Keratinocyte (primary cell): Measurements from ENCODE around the gene CCDC149. TPM values are rescaled to one million over a fixed set of nuclear protein-coding genes. Genes with fewer than 3 reads are reported as not detected.

Source experiments
- DNase-seq: peaks from one replicate; pipeline ENCODE4 v3.0.0-alpha.2; 2011; ENCODE audit warnings: low read depth, missing footprints, low spot score
- FAIRE-seq: peaks from 2 replicates; lab custom pipeline; 2011; peaks lifted over from hg19 to GRCh38; lab: Jason Lieb, UNC
- H2AFZ ChIP-seq: 2 replicates; pipeline ENCODE4 v1.6.0; 2012; ENCODE audit warnings: low read length, control low read depth, inconsistent platforms; ENCODE audit not compliant: control insufficient read depth
- H3K27ac ChIP-seq: 2 replicates; pipeline ENCODE4 v1.5.1; 2011; ENCODE audit warnings: low read length; ENCODE audit not compliant: control insufficient read depth, insufficient read depth
- H3K27me3 ChIP-seq: 3 replicates; pipeline ENCODE4 v1.6.0; 2011; ENCODE audit warnings: low read length; ENCODE audit not compliant: control insufficient read depth, insufficient read depth; ENCODE audit errors: extremely low read depth
- H3K36me3 ChIP-seq, 2 experiments: 2 replicates in 1 of 2; 3 replicates in 1 of 2; pipeline ENCODE4 v1.5.1; 2011; ENCODE audit warnings: low read length in 2 of 2, mild to moderate bottlenecking in 1 of 2; ENCODE audit not compliant: control insufficient read depth in 2 of 2, insufficient read depth in 2 of 2; ENCODE audit errors: extremely low read depth in 1 of 2
- H3K4me1 ChIP-seq: 3 replicates; pipeline ENCODE4 v1.5.1; 2011; ENCODE audit warnings: low read length; ENCODE audit not compliant: control insufficient read depth, insufficient read depth; ENCODE audit errors: extremely low read depth
- H3K4me2 ChIP-seq: 3 replicates; pipeline ENCODE4 v1.6.0; 2011; ENCODE audit warnings: low read depth, low read length; ENCODE audit not compliant: control insufficient read depth, insufficient read depth; ENCODE audit errors: extremely low read depth
- H3K4me3 ChIP-seq, 3 experiments: fragments of 200-600 bp in 1 of 3; sonication (generic) in 1 of 3; 2 replicates in 2 of 3; 3 replicates in 1 of 3; pipeline ENCODE4 v1.5.1; 2011 to 2016; ENCODE audit warnings: low read length in 3 of 3, mild to moderate bottlenecking in 3 of 3, control low read depth in 2 of 3, inconsistent platforms in 1 of 3, low read depth in 1 of 3, mixed read lengths in 1 of 3, mixed run types in 1 of 3, moderate library complexity in 1 of 3; ENCODE audit not compliant: control insufficient read depth in 2 of 3, insufficient read depth in 2 of 3; ENCODE audit errors: extremely low read depth in 1 of 3
- H3K79me2 ChIP-seq: 2 replicates; pipeline ENCODE4 v1.6.0; 2012; ENCODE audit warnings: low read length; ENCODE audit not compliant: control insufficient read depth, insufficient read depth
- H3K9ac ChIP-seq: 3 replicates; pipeline ENCODE4 v1.6.0; 2011; ENCODE audit warnings: low read length; ENCODE audit not compliant: control insufficient read depth, insufficient read depth; ENCODE audit errors: extremely low read depth
- H3K9me1 ChIP-seq: 3 replicates; pipeline ENCODE4 v1.6.0; 2011; ENCODE audit warnings: low read length; ENCODE audit not compliant: control insufficient read depth, insufficient read depth; ENCODE audit errors: extremely low read depth
- H3K9me3 ChIP-seq: 2 replicates; pipeline ENCODE4 v1.5.1; 2012; ENCODE audit warnings: low read depth, low read length; ENCODE audit not compliant: control insufficient read depth
- H4K20me1 ChIP-seq: 3 replicates; pipeline ENCODE4 v1.6.0; 2011; ENCODE audit warnings: low read length; ENCODE audit not compliant: control insufficient read depth, insufficient read depth; ENCODE audit errors: extremely low read depth
- EZH2 ChIP-seq: IDR thresholded peaks from one replicate; pipeline ENCODE4 v1.6.1; 2012; ENCODE audit warnings: inconsistent platforms, mild to moderate bottlenecking, low read length, moderate library complexity
- dilution Hi-C: fragments of 300-500 bp; cut with MboI; formaldehyde crosslinking; loops from one replicate; pipeline ENCODE4 v1.7.0; 2020; ENCODE audit warnings: low sequenced_read_pairs; ENCODE audit not compliant: extremely low pct_ligation_motif_present
- polyA plus RNA-seq, 5 experiments: library from polyadenylated mRNA; depleted of rRNA in 3 of 5; stranded (reverse) in 3 of 5; stranded (forward) in 1 of 5; unstranded in 1 of 5; fragments of >200 nt; gene quantifications; 1 replicate in 1 of 5; 2 replicates in 3 of 5; 3 replicates in 1 of 5; pipeline versions ENCODE4 v1.2.1 to v1.2.3, GENCODE V29; 2011 to 2012; ENCODE audit warnings: missing spikeins in 2 of 5, low read depth in 1 of 5, low replicate concordance in 1 of 5
- TF ChIP-seq, protein P1 (sequence below), 3 experiments: IDR thresholded peaks in 1 of 3; conservative IDR thresholded peaks in 1 of 3; optimal IDR thresholded peaks in 1 of 3; 2 replicates in 2 of 3; 3 replicates in 1 of 3; pipeline versions ENCODE3 to v1.5.1; 2011; ENCODE audit warnings: low read length in 3 of 3, mild to moderate bottlenecking in 3 of 3, moderate library complexity in 2 of 3, control low read depth in 1 of 3, inconsistent platforms in 1 of 3; ENCODE audit not compliant: insufficient read depth in 2 of 3; ENCODE audit errors: extremely low read depth in 1 of 3

CCDC149 gene
- polyA plus RNA-seq, 1 donor (not counting 4 experiments of a cell fraction or from before 2014, with no cell fraction given): 2.1 TPM

DNA sequence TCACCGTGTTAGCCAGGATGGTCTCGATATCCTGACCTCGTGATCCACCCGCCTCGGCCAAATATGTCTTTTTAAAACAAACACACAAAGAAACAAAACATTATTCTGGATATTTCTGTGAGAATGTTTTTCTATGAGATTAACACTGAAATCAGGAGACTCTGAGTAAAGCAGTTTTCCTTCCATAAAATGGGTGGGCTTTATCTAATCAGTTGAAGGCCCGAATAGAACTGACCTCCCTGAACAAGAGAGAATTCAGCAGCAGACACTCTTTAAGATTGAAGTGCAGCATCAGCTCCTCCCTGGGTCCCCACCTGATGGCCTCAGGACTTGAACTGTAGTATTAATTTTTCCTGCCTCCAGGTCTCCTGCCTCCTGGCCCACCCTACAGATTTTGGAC, 139.9 kb downstream of the CCDC149 start:
- FAIRE-seq: no peak
- Histone ChIP-seq H3K4me2 (no peak overlapping the region), H3K4me3 (no peak overlapping the region), H3K4me1 (peaks cover 19% of the 10 kb centered on the region), H3K9me3 (no peaks in the 10 kb centered on the region), H4K20me1 (no peaks in the 10 kb centered on the region), H3K27ac (no peak overlapping the region), H3K27me3 (no peaks in the 10 kb centered on the region), H3K9me1 (no peaks in the 10 kb centered on the region), H3K79me2 (no peaks in the 10 kb centered on the region), H2AFZ (no peak overlapping the region), H3K9ac (no peak overlapping the region), H3K36me3 (no peaks in the 10 kb centered on the region)
- dilution Hi-C loops: no loop called here
- no peak for DNase-seq
- TF ChIP-seq EZH2: no peak
- TF ChIP-seq, protein P1, sequence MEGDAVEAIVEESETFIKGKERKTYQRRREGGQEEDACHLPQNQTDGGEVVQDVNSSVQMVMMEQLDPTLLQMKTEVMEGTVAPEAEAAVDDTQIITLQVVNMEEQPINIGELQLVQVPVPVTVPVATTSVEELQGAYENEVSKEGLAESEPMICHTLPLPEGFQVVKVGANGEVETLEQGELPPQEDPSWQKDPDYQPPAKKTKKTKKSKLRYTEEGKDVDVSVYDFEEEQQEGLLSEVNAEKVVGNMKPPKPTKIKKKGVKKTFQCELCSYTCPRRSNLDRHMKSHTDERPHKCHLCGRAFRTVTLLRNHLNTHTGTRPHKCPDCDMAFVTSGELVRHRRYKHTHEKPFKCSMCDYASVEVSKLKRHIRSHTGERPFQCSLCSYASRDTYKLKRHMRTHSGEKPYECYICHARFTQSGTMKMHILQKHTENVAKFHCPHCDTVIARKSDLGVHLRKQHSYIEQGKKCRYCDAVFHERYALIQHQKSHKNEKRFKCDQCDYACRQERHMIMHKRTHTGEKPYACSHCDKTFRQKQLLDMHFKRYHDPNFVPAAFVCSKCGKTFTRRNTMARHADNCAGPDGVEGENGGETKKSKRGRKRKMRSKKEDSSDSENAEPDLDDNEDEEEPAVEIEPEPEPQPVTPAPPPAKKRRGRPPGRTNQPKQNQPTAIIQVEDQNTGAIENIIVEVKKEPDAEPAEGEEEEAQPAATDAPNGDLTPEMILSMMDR (optimal IDR thresholded peaks at IDR 0.05 in 1 of 3, IDR thresholded peaks at IDR 0.05 in 1 of 3, conservative IDR thresholded peaks at IDR 0.05 in 1 of 3; ENCODE audit: extremely low read depth in 1 of 3, insufficient read depth in 2 of 3, low read length in 3 of 3): no peak

DNA sequence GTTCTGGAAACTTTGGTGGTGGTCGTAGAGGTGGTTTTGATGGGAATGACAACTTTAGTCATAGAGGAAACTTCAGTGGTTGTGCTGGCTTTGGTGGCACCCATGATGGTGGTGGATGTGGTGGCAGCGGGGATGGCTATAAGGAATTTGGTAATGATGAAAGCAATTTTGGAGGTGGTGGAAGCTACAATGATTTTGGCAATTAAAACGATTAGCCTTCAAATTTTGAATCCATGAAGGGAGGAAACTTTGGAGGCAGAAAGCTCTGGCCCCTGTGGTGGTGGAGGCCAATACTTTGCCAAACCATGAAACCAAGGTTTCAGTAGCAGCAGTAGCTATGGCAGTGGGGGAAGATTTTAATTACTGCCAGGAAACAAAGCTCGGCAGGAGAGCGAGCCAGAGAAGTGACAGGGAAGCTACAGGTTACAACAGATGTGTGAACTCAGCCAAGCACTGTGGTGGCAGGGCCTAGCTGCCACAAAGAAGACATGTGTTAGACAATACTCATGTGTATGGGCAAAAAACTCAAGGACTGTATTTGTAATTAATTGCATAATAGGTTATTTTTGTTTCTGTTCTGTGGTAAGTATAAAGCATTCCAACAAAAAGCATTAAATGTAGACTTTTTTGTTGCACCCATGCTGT, 140.7 kb downstream of the CCDC149 start:
- no peak for FAIRE-seq
- H4K20me1 ChIP-seq: no peaks in the 10 kb centered on the region
- no peak overlapping the region for H3K9ac ChIP-seq
- no peak overlapping the region for H3K4me3 ChIP-seq
- TF ChIP-seq, protein P1 (optimal IDR thresholded peaks at IDR 0.05 in 1 of 3, IDR thresholded peaks at IDR 0.05 in 1 of 3, conservative IDR thresholded peaks at IDR 0.05 in 1 of 3; ENCODE audit: extremely low read depth in 1 of 3, insufficient read depth in 2 of 3, low read length in 3 of 3): no peak
- TF ChIP-seq EZH2: no peak
- no peaks in the 10 kb centered on the region for H3K36me3 ChIP-seq
- no peaks in the 10 kb centered on the region for H3K9me3 ChIP-seq
- no peaks in the 10 kb centered on the region for H3K79me2 ChIP-seq
- H3K27me3 ChIP-seq: no peaks in the 10 kb centered on the region
- no peak for DNase-seq
- H3K4me1 ChIP-seq: peaks cover 19% of the 10 kb centered on the region
- H3K9me1 ChIP-seq: no peaks in the 10 kb centered on the region
- H3K4me2 ChIP-seq: no peak overlapping the region
- no peak overlapping the region for H3K27ac ChIP-seq
- no peak overlapping the region for H2AFZ ChIP-seq
- dilution Hi-C loops: no loop called here
